H1 (cell line): ENCODE data around the gene STAM. TPM values are rescaled to one million over a fixed set of nuclear protein-coding genes. Genes with fewer than 3 reads are reported as not detected.

ENCODE experiments used
- CTCF ChIA-PET: fragments of 300-600 bp; sonication (Branson Sonifier 250); formaldehyde crosslinking; loops from one replicate; lab custom pipeline; 2021; ENCODE audit not compliant: partially characterized antibody; lab: Charles Lee
- POLR2A ChIA-PET: fragments of 300-600 bp; sonication (Branson Sonifier 250); formaldehyde crosslinking; loops from one replicate; lab custom pipeline; 2021; ENCODE audit warnings: inconsistent platforms; ENCODE audit not compliant: partially characterized antibody; lab: Charles Lee
- DNase-seq, 2 experiments: peaks; one replicate each; pipeline versions ENCODE4 v3.0.0 to v3.0.0-alpha.2; 2010 to 2022; ENCODE audit warnings: low spot score in 2 of 2, low read depth in 1 of 2, mixed read lengths in 1 of 2
- FAIRE-seq: peaks from 2 replicates; lab custom pipeline; 2011; peaks lifted over from hg19 to GRCh38; lab: Jason Lieb, UNC
- H2AFZ ChIP-seq: 2 replicates; pipeline ENCODE4 v1.8.1; 2012; ENCODE audit warnings: low read length, inconsistent platforms
- H2AK5ac ChIP-seq: 2 replicates; pipeline ENCODE4 v1.6.1; 2013; ENCODE audit warnings: low read depth, low read length
- H2BK120ac ChIP-seq: replicated peaks from 2 replicates; pipeline ENCODE3; 2013; ENCODE audit warnings: low read depth, low read length, inconsistent platforms
- H2BK12ac ChIP-seq: 2 replicates; pipeline ENCODE4 v1.6.1; 2013; ENCODE audit warnings: low read depth, low read length
- H2BK15ac ChIP-seq: 2 replicates; pipeline ENCODE4 v1.6.1; 2013; ENCODE audit warnings: low read length
- H2BK20ac ChIP-seq: 2 replicates; pipeline ENCODE4 v1.6.1; 2013; ENCODE audit warnings: low read length
- H2BK5ac ChIP-seq: 2 replicates; pipeline ENCODE4 v1.6.1; 2013; ENCODE audit warnings: low read depth, low read length
- H3K14ac ChIP-seq: 2 replicates; pipeline ENCODE4 v1.6.1; 2013; ENCODE audit warnings: inconsistent platforms; ENCODE audit not compliant: insufficient read length
- H3K18ac ChIP-seq: 2 replicates; pipeline ENCODE4 v1.6.1; 2013; ENCODE audit warnings: low read length; ENCODE audit errors: extremely low read depth
- H3K23ac ChIP-seq: 2 replicates; pipeline ENCODE4 v1.6.1; 2013; ENCODE audit warnings: inconsistent platforms; ENCODE audit not compliant: insufficient read length
- H3K23me2 ChIP-seq: 2 replicates; pipeline ENCODE4 v1.6.1; 2013; ENCODE audit warnings: low read depth, low read length
- H3K27ac ChIP-seq: 2 replicates; pipeline ENCODE4 v1.6.1; 2011; ENCODE audit warnings: low read depth, low read length, inconsistent platforms
- H3K27me3 ChIP-seq, 4 experiments: replicated peaks in 1 of 4; 1 replicate in 1 of 4; 2 replicates in 3 of 4; pipeline versions ENCODE4 v1.6.1 to v1.8.1; 2011 to 2013; ENCODE audit warnings: low read length in 3 of 4, mild to moderate bottlenecking in 3 of 4, inconsistent platforms in 2 of 4, mixed read lengths in 2 of 4, moderate library complexity in 1 of 4; ENCODE audit not compliant: control insufficient read depth in 3 of 4, insufficient read depth in 3 of 4; ENCODE audit errors: extremely low read depth in 1 of 4
- H3K36me3 ChIP-seq, 4 experiments: 2 replicates each; pipeline versions ENCODE4 v1.6.1 to v1.8.1; 2011 to 2013; ENCODE audit warnings: mild to moderate bottlenecking in 4 of 4, low read length in 3 of 4, moderate library complexity in 2 of 4, control low read depth in 1 of 4, inconsistent platforms in 1 of 4; ENCODE audit not compliant: insufficient read depth in 4 of 4, control insufficient read depth in 2 of 4
- H3K4ac ChIP-seq: replicated peaks from 2 replicates; pipeline ENCODE3; 2013; ENCODE audit warnings: low read length, low read depth, mixed read lengths, inconsistent platforms; ENCODE audit not compliant: insufficient read length
- H3K4me1 ChIP-seq, 4 experiments: replicated peaks in 1 of 4; 1 replicate in 1 of 4; 2 replicates in 3 of 4; pipeline versions ENCODE4 v1.6.1 to v1.8.1; 2011 to 2013; ENCODE audit warnings: low read length in 3 of 4, inconsistent platforms in 2 of 4, mixed read lengths in 1 of 4; ENCODE audit not compliant: insufficient read depth in 4 of 4, control insufficient read depth in 3 of 4
- H3K4me2 ChIP-seq, 2 experiments: 2 replicates each; pipeline versions ENCODE4 v1.6.1 to v1.8.1; 2011 to 2013; ENCODE audit warnings: low read depth in 2 of 2, low read length in 2 of 2, control low read depth in 1 of 2, inconsistent platforms in 1 of 2, mild to moderate bottlenecking in 1 of 2; ENCODE audit not compliant: insufficient read depth in 1 of 2
- H3K4me3 ChIP-seq, 4 experiments: fragments of 200-600, 300-600 bp in 1 of 4; sonication (generic), shearing (Covaris generic), sonication (Bioruptor Twin) in 1 of 4; 2 replicates each; pipeline versions ENCODE4 v1.5.1 to v1.8.1; 2011 to 2016; ENCODE audit warnings: low read length in 4 of 4, low read depth in 3 of 4, control low read depth in 2 of 4, inconsistent platforms in 2 of 4, mild to moderate bottlenecking in 2 of 4, mixed read lengths in 1 of 4, moderate library complexity in 1 of 4; ENCODE audit not compliant: insufficient read depth in 2 of 4; ENCODE audit errors: extremely low read depth in 1 of 4
- H3K56ac ChIP-seq: replicated peaks from 2 replicates; pipeline ENCODE3; 2013; ENCODE audit warnings: low read depth, mild to moderate bottlenecking, mixed read lengths, low read length, inconsistent platforms; ENCODE audit not compliant: insufficient read length
- H3K79me1 ChIP-seq: 2 replicates; pipeline ENCODE4 v1.6.1; 2013; ENCODE audit warnings: low read depth, low read length, control low read depth
- H3K79me2 ChIP-seq, 2 experiments: 2 replicates each; pipeline versions ENCODE4 v1.6.1 to v1.8.1; 2012 to 2013; ENCODE audit warnings: low read length in 2 of 2, mild to moderate bottlenecking in 2 of 2, inconsistent platforms in 1 of 2; ENCODE audit not compliant: insufficient read depth in 2 of 2, control insufficient read depth in 1 of 2
- H3K9ac ChIP-seq, 4 experiments: replicated peaks in 1 of 4; 1 replicate in 1 of 4; 2 replicates in 3 of 4; pipeline versions ENCODE4 v1.6.1 to v1.8.1; 2011 to 2013; ENCODE audit warnings: low read depth in 3 of 4, low read length in 3 of 4, control low read depth in 2 of 4, mild to moderate bottlenecking in 2 of 4, moderate library complexity in 2 of 4, inconsistent platforms in 1 of 4; ENCODE audit errors: extremely low read depth in 1 of 4
- H3K9me3 ChIP-seq, 2 experiments: 2 replicates each; pipeline versions ENCODE4 v1.6.1 to v1.8.1; 2012 to 2013; ENCODE audit warnings: mild to moderate bottlenecking in 2 of 2, moderate library complexity in 2 of 2, control low read depth in 1 of 2, inconsistent platforms in 1 of 2, low read depth in 1 of 2, low read length in 1 of 2, mixed read lengths in 1 of 2; ENCODE audit not compliant: insufficient read depth in 2 of 2
- H4K20me1 ChIP-seq, 2 experiments: replicated peaks in 1 of 2; 2 replicates each; pipeline versions ENCODE3 to v1.8.1; 2011 to 2013; ENCODE audit warnings: inconsistent platforms in 2 of 2, low read length in 2 of 2, mild to moderate bottlenecking in 1 of 2; ENCODE audit not compliant: insufficient read depth in 2 of 2, control insufficient read depth in 1 of 2
- H4K5ac ChIP-seq: 2 replicates; pipeline ENCODE4 v1.6.1; 2013; ENCODE audit warnings: low read length, low read depth, mixed read lengths, inconsistent platforms; ENCODE audit not compliant: insufficient read length
- H4K8ac ChIP-seq: 2 replicates; pipeline ENCODE4 v1.8.0; 2013; ENCODE audit warnings: mild to moderate bottlenecking, moderate library complexity, low read length, inconsistent platforms; ENCODE audit not compliant: insufficient read depth; ENCODE audit errors: extremely low read depth
- H4K91ac ChIP-seq: replicated peaks from 2 replicates; pipeline ENCODE3; 2013; ENCODE audit warnings: low read length, mixed read lengths, inconsistent platforms; ENCODE audit not compliant: insufficient read length
- BACH1 ChIP-seq: IDR thresholded peaks from 2 replicates; pipeline ENCODE4 v1.6.1; 2012; ENCODE audit warnings: low read length, improper control_type of control experiment
- CTBP2 ChIP-seq: IDR thresholded peaks from 2 replicates; pipeline ENCODE4 v1.7.0; 2011; ENCODE audit warnings: borderline replicate concordance, mild to moderate bottlenecking, moderate library complexity, mixed read lengths, low read length; ENCODE audit not compliant: insufficient read depth, insufficient read length
- EZH2 ChIP-seq: fragments of 200-600 bp; sonication (generic); IDR thresholded peaks from 2 replicates; pipeline ENCODE4 v1.7.1; 2012; ENCODE audit warnings: low read depth, mild to moderate bottlenecking, moderate library complexity, low read length, inconsistent platforms; ENCODE audit not compliant: severe bottlenecking
- GABPA ChIP-seq: IDR thresholded peaks from 2 replicates; pipeline ENCODE4 v1.6.1; 2011; ENCODE audit warnings: mild to moderate bottlenecking, low read length, moderate library complexity, borderline replicate concordance; ENCODE audit not compliant: insufficient read depth
- JUN ChIP-seq: IDR thresholded peaks from 2 replicates; pipeline ENCODE4 v1.6.1; 2011; ENCODE audit warnings: low read depth, mild to moderate bottlenecking, improper control_type of control experiment, low read length
- MAX ChIP-seq: IDR thresholded peaks from 2 replicates; pipeline ENCODE4 v1.6.1; 2012; ENCODE audit warnings: inconsistent platforms
- NANOG ChIP-seq: IDR thresholded peaks from 2 replicates; pipeline ENCODE4 v1.6.1; 2011; ENCODE audit warnings: low read length, low read depth, mild to moderate bottlenecking, inconsistent platforms; ENCODE audit not compliant: insufficient read depth, poor library complexity, severe bottlenecking
- SIN3A ChIP-seq, 2 experiments: IDR thresholded peaks in 1 of 2; conservative IDR thresholded peaks in 1 of 2; 2 replicates each; pipeline ENCODE4 v1.6.1; 2011 to 2012; ENCODE audit warnings: low read length in 2 of 2, improper control_type of control experiment in 1 of 2, low read depth in 1 of 2, mild to moderate bottlenecking in 1 of 2
- SP4 ChIP-seq: IDR thresholded peaks from 2 replicates; pipeline ENCODE4 v1.6.1; 2012; ENCODE audit warnings: low read length, inconsistent platforms
- SRF ChIP-seq: IDR thresholded peaks from 2 replicates; pipeline ENCODE4 v1.6.1; 2011; ENCODE audit warnings: mild to moderate bottlenecking, low read depth, low read length, moderate library complexity
- TAF1 ChIP-seq: IDR thresholded peaks from 2 replicates; pipeline ENCODE4 v1.6.1; 2011; ENCODE audit warnings: mild to moderate bottlenecking, low read depth, low read length
- YY1 ChIP-seq: IDR thresholded peaks from 2 replicates; pipeline ENCODE4 v1.6.1; 2011; ENCODE audit warnings: low read depth, mild to moderate bottlenecking, low read length
- ZNF274 ChIP-seq: IDR thresholded peaks from 2 replicates; pipeline ENCODE4 v1.7.0; 2012; ENCODE audit warnings: low read length, borderline replicate concordance; ENCODE audit errors: extremely low read depth
- WGBS, 2 experiments: shearing (Covaris generic) in 1 of 2; methylation state at CpG; one replicate each; pipeline versions ENCODE4 v1.1.6 to v1.1.7; 2013 to 2015; ENCODE audit warnings: low lambda C conversion rate in 2 of 2, mixed read lengths in 2 of 2, inconsistent platforms in 1 of 2, low coverage in 1 of 2, missing lambda C conversion rate in 1 of 2; ENCODE audit not compliant: insufficient replicate concordance in 2 of 2, insufficient coverage in 1 of 2, insufficient read length in 1 of 2; ENCODE audit errors: extremely low coverage in 1 of 2, missing lambda C conversion rate in 1 of 2; 5-methylcytosine and 5-hydroxymethylcytosine counted together
- polyA plus RNA-seq, 7 experiments: library from polyadenylated mRNA; depleted of rRNA in 3 of 7; stranded (reverse) in 5 of 7; unstranded in 2 of 7; fragments of >200 nt in 5 of 7; fragments of 200-250 nt in 2 of 7; gene quantifications; 1 replicate in 5 of 7; 2 replicates in 1 of 7; 4 replicates in 1 of 7; pipeline versions ENCODE4 v1.2.1 to v1.2.3, GENCODE V29; 2011 to 2013; ENCODE audit warnings: missing spikeins in 2 of 7, mixed read lengths in 2 of 7
- total RNA-seq: library from RNA; stranded (reverse); fragmentation: NEBNext Ultra II Directional; extraction: Animal tissue kit (Norgen Biotek cat#: 25700); gene quantifications from 2 replicates; pipeline ENCODE4 v1.2.1, GENCODE V29; 2021

STAM gene
- total and polyA plus RNA-seq, 2 of the 8 experiments (the other 6 are each of a cell fraction or from before 2014, with no cell fraction given), result 22.0 to 27.8 TPM

DNA sequence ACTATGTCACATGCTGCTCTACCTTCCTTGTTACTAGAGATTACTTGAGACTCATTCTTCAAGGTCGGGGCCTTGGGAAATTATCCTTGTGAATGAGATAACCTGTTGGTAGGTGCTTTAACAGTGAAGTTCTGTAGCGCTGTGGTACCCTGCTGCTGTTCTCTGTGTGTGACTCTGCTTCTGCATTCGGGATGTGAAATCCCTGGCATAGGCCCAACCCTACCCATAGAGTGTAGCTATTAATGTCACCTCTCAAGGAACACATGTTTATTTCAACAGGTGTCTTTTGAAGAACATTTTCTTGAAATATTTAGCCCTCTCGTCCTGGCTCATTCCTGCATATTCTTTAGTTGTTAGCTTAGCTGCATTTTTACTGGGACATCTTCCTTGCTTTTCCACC lies 66.2 kb downstream of the STAM start:
- Histone ChIP-seq H4K91ac (no peak overlapping the region), H2AFZ (no peak overlapping the region), H3K14ac (no peak overlapping the region), H2BK20ac (no peak overlapping the region), H3K18ac (no peak overlapping the region), H3K4me3 (no peak overlapping the region), H3K56ac (no peak overlapping the region), H4K20me1 (peaks cover 0 to 2% of the 10 kb centered on the region in 2 experiments), H3K9ac (no peak overlapping the region), H3K23me2 (no peaks in the 10 kb centered on the region), H3K36me3 (peaks cover 0 to 46% (median 20%) of the 10 kb centered on the region in 4 experiments; a peak in 6 of 8 replicates), H2BK15ac (no peak overlapping the region), H2AK5ac (no peak overlapping the region), H2BK5ac (no peak overlapping the region), H3K9me3 (0 out of 4 replicates have a peak, but pooled peaks cover 0 to 3% of the 10 kb centered on the region in 2 experiments), H3K23ac (no peak overlapping the region), H4K8ac (no peak overlapping the region), H2BK120ac (no peak overlapping the region), H4K5ac (no peak overlapping the region), H3K4me2 (no peak overlapping the region), H3K4ac (no peak overlapping the region), H3K27me3 (no peaks in the 10 kb centered on the region), H3K79me1 (no peaks in the 10 kb centered on the region), H3K4me1 (no peaks in the 10 kb centered on the region), H3K79me2 (no peaks in the 10 kb centered on the region), H3K27ac (no peak overlapping the region), H2BK12ac (no peak overlapping the region)
- CTCF ChIA-PET, result interaction anchor here (1.2 to 1.7 kb wide), 2 partner anchors 25 to 93 kb away, joined by 3 to 5 read pairs; partner anchors contain the start of gene HACD1
- POLR2A ChIA-PET, result interaction anchor here (0.7 kb wide), 1 partner anchor 16 kb away, joined by 3 read pairs; no protein-coding TSS in a partner anchor
- FAIRE-seq (no peak), DNase-seq (no peak)
- 95% methylated on average over 4 of the region's 4 CpGs; no CpG with 5 or more reads in 1 of the 2 experiments for WGBS, 2 experiments
- TF ChIP-seq SP4 (no peak), NANOG (no peak), TAF1 (no peak), SIN3A (conservative IDR thresholded peaks at IDR 0.05 in 1 of 2, IDR thresholded peaks at IDR 0.05 in 1 of 2; ENCODE audit: low read depth in 1 of 2, low read length in 2 of 2) (no peak), ZNF274 (no peak), YY1 (no peak), GABPA (no peak), EZH2 (no peak), SRF (no peak), JUN (no peak), CTBP2 (no peak), MAX (no peak), BACH1 (no peak)
